GM19238 (cell line): ENCODE results near the gene DNAJC8.

Experiments
- DNase-seq: peaks from one replicate; pipeline ENCODE4 v3.0.0; 2011; ENCODE audit warnings: low spot score; ENCODE audit not compliant: insufficient read length

DNAJC8 gene

DNA sequence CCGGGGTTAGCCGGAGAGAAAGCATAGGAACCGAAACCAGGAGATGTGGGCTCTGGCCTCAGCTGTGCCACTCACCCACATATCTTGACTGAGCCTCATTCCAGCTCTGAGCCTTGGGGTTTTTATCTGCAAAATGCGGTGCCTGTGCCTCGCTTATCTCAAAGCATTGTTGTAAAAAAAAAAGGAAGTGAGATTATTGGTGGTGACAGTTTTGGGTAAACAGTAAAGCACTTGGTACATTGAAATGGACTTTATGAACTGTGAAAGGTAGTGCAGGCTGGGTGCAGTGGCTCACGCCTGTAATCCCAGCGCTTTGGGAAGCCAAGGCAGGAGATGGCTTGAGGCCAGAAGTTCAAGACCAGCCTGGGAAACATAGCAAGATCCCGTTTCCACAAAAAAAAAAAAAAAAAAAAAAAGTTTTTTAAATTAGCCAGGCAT is 60.1 kb downstream of the DNAJC8 start:
- DNase-seq: peak; percentile 48

DNA sequence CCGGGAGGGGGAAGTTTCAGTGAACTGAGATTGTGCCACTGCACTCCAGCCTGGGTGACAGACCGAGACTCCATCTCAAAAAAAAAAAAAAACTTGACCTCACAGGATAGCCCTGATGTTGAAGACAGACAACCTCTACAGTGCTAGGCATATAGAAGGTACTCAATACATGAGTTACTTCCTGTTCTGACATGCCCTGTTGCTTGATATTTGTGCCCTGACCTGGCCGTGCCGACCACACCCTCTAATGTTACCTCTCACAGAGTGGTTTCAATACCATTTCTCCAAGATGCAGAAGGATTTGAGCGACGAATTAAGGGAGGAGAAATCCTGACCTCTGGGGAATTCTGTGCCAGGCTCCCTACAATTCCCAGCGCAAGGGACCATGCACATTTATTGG is 61.6 kb downstream of the DNAJC8 start:
- no peak for DNase-seq

- no peak for DNase-seq
Measured at GRCh38 chr1:28170001-28170596, 62.7 kb downstream of the DNAJC8 start.

DNA sequence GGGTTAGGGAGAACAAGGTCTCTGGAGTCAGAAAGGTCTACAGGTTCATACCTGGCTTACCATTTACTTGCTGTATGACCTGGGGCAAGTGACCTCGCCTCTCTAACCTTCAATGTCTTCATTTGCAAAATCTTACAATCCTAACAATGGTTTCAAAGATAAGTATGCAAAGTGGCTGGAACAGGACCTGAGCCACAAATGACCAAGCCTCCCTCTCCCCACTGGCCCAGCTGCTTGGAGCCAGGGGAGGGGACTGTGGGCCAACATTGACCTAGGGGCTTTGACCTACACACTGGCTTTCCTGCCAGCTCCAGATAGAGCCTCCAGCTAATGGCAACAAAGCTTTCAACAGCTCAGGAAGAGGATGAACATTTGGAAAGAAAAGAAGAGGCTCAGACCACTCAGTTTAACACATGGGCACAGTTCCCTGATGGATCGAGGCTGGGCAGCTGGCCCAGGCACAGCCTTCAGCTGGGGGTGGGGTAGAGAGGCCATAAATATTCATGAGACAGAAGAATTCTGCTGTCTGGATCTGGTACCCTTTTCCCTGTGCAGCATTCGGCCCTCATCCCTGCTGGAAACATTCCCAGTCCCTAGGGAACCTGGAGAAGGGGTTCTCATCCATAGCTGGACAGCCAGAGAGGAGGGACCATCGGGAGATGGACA is 69.2 kb downstream of the DNAJC8 start:
- DNase-seq: no peak

DNA sequence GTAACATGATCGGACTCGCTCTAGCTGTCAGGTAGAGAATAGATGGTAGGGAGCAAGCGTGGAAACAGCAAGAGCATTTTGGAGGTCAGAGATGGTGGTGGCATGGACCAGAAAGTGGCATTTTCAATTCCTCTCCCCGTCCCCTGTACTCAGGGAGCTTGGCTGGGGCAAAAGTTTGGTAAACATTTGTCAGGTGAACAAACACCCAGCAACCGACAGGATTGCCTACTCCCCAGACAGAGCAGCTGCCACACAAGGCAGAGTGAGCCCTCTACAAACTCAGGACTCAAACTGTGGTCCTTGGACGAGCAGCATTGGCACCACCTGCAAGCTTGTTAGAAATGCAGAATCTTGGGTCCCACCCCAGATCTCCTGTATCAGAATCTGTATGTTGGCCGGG is 70.7 kb downstream of the DNAJC8 start:
- DNase-seq: no peak

- DNase-seq: no peak
Measured at GRCh38 chr1:28161751-28162150, 71.1 kb downstream of the DNAJC8 start.

- DNase-seq: no peak
Measured at GRCh38 chr1:28160782-28161266, 72.0 kb downstream of the DNAJC8 start.

DNA sequence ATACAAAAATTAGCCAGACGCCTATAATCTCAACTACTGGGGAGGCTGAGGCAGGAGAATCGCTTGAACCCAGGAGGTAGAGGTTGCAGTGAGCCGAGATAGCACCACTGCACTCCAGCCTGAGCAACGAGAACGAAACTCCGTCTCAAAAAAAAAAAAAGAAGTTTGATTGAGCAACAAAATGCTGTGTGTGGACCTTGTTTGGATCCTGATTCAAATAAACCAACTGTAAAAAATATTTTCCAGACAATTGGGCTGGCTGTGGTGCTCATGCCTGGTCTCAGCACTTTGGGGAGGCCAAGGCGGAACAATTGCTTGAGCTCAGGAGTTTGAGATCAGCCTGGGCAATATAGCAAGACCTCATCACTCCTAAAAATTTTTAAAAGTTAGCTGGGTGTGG is 73.1 kb downstream of the DNAJC8 start:
- DNase-seq: no peak

DNA sequence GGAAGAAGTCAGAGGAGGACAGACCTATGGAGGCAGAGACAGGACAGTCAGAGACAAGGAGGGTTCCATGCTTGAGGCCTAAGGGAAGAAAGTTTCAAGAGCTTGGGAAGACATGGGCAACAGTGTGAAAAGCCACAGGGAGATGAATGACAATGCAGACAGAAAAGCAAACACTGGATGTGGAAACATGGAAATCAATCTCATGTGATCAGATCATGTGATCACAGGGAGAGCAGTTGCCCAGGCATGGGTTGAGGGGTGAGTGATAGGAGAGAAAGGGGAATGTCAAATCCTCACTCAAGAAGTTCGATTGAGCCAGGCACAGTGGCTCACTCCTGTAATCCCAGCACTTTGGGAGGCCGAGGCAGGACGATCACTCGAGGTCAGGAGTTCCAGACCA is 73.6 kb downstream of the DNAJC8 start:
- DNase-seq: no peak

GRCh38 chr1:28157894-28158293 is 74.9 kb downstream of the DNAJC8 start:
- DNase-seq: no peak

GRCh38 chr1:28156821-28157220 is 76.0 kb downstream of the DNAJC8 start:
- DNase-seq: no peak

- DNase-seq: no peak
Measured at GRCh38 chr1:28155628-28156027, 77.2 kb downstream of the DNAJC8 start.

GRCh38 chr1:28154078-28154594 is 78.7 kb downstream of the DNAJC8 start:
- no peak for DNase-seq
